Activated CD4-positive, alpha-beta T cell treated with anti-CD3 and anti-CD28 coated beads, Interleukin-2, amount 50 U/mL, for 16 hours (primary cell): ENCODE measurements around the gene POMGNT1.
A peak's percentile ranks its signal among the peaks of the same experiment; 100 is the strongest.
"Not testable (repeated sequence)": the region's sequence is repeated elsewhere in the genome, so short reads cannot be mapped to it uniquely, and the experiment has no call there.

Source experiments
- DNase-seq: peaks from one replicate; pipeline ENCODE4 v3.0.0-alpha.2; 2020

The POMGNT1 gene

GRCh38 chr1:46197964-46198811, at the start of gene POMGNT1:
Gene POMGNT1 (minus strand): TSS chr1:46198434. CDS start chr1:46197821, 613 bp downstream.
- DNase-seq: peak; percentile 77

GRCh38 chr1:46247436-46248121, 49.3 kb upstream of the POMGNT1 start, which contains the start of gene RAD54L:
Gene RAD54L (plus strand): TSS chr1:46247763. CDS start chr1:46248406, 643 bp downstream.
- DNase-seq: peak; percentile 99

GRCh38 chr1:46246548-46247435, 48.6 kb upstream of the POMGNT1 start:
- DNase-seq: peak; percentile 59

- not testable (repeated sequence) for DNase-seq
Measured at GRCh38 chr1:46246136-46246535, 47.9 kb upstream of the POMGNT1 start.

- peak; percentile 36 for DNase-seq
Measured at GRCh38 chr1:46244656-46245371, 46.6 kb upstream of the POMGNT1 start.

GRCh38 chr1:46243831-46244230, 45.6 kb upstream of the POMGNT1 start:
- not testable (repeated sequence) for DNase-seq

- no peak for DNase-seq
Measured at GRCh38 chr1:46242918-46243317, 44.7 kb upstream of the POMGNT1 start.

- not testable (repeated sequence) for DNase-seq
Measured at GRCh38 chr1:46241733-46242132, 43.5 kb upstream of the POMGNT1 start.

- not testable (repeated sequence) for DNase-seq
Measured at GRCh38 chr1:46238865-46239264, 40.6 kb upstream of the POMGNT1 start.

- no peak for DNase-seq
Measured at GRCh38 chr1:46236882-46237281, 38.6 kb upstream of the POMGNT1 start.

- DNase-seq: not testable (repeated sequence)
Measured at GRCh38 chr1:46231231-46231630, 33.0 kb upstream of the POMGNT1 start.

GRCh38 chr1:46224966-46225365, 26.7 kb upstream of the POMGNT1 start:
- no peak for DNase-seq

GRCh38 chr1:46223472-46223943, 25.3 kb upstream of the POMGNT1 start:
- DNase-seq: peak; percentile 72

- not testable (repeated sequence) for DNase-seq
Measured at GRCh38 chr1:46223055-46223454, 24.8 kb upstream of the POMGNT1 start.

- no peak for DNase-seq
Measured at GRCh38 chr1:46221749-46222148, 23.5 kb upstream of the POMGNT1 start.

GRCh38 chr1:46220808-46221207, 22.6 kb upstream of the POMGNT1 start:
- no peak for DNase-seq

- DNase-seq: no peak
Measured at GRCh38 chr1:46219551-46220520, 21.6 kb upstream of the POMGNT1 start.

- DNase-seq: no peak
Measured at GRCh38 chr1:46218443-46218842, 20.2 kb upstream of the POMGNT1 start.

GRCh38 chr1:46215504-46215903, 17.3 kb upstream of the POMGNT1 start:
- DNase-seq: no peak

GRCh38 chr1:46211051-46211450, 12.8 kb upstream of the POMGNT1 start:
- no peak for DNase-seq

- DNase-seq: no peak
Measured at GRCh38 chr1:46210561-46210960, 12.3 kb upstream of the POMGNT1 start.
